Measurements from ENCODE around the gene SEZ6L.

DNA sequence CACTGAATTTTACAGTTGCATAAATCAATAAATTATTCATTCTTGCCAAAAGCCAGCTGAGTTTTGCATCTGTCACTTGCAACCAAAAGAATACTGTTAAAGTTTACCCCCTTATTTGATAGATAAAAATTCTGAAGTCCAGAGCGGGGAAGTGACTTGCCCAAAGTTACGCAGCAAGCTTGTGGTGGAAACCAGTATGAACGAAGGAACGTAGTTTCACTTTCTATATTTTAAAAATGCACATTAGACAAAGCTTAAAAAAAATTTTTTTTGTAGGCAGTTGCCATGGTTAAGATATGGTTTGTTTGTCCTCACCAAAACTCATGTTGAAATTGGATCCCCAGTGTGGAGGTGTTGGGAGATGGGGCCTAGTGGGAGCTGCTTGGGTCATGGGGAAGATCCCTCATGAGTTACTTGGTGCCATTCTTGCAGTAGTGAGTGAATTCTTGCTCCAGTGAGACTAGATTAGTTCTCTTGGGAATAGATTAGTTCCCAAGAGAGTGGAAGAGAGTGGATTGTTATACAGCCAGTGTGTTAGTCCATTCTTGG is 46.3 kb upstream of the SEZ6L start:
- TF ChIP-seq EZH2phosphoT487 (IDR thresholded peaks at IDR 0.05; ENCODE audit: borderline replicate concordance, low read length): no peak
- TF ChIP-seq, protein P1, sequence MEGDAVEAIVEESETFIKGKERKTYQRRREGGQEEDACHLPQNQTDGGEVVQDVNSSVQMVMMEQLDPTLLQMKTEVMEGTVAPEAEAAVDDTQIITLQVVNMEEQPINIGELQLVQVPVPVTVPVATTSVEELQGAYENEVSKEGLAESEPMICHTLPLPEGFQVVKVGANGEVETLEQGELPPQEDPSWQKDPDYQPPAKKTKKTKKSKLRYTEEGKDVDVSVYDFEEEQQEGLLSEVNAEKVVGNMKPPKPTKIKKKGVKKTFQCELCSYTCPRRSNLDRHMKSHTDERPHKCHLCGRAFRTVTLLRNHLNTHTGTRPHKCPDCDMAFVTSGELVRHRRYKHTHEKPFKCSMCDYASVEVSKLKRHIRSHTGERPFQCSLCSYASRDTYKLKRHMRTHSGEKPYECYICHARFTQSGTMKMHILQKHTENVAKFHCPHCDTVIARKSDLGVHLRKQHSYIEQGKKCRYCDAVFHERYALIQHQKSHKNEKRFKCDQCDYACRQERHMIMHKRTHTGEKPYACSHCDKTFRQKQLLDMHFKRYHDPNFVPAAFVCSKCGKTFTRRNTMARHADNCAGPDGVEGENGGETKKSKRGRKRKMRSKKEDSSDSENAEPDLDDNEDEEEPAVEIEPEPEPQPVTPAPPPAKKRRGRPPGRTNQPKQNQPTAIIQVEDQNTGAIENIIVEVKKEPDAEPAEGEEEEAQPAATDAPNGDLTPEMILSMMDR (IDR thresholded peaks at IDR 0.05; ENCODE audit: low read depth, low read length, poor library complexity, severe bottlenecking): no peak
